GM12892 (cell line): ENCODE measurements around the gene CCT5.

Experiments used
- POLR2A ChIP-seq: IDR thresholded peaks from 2 replicates; pipeline ENCODE4 v1.6.1; 2011; ENCODE audit warnings: low read depth, low read length, control low read depth
- POLR2AphosphoS5 ChIP-seq: IDR thresholded peaks from 2 replicates; pipeline ENCODE4 v1.6.1; 2011; ENCODE audit warnings: low read depth, low read length, control low read depth
- TAF1 ChIP-seq: IDR thresholded peaks from 2 replicates; pipeline ENCODE4 v1.6.1; 2011; ENCODE audit warnings: low read depth, mild to moderate bottlenecking, control low read depth, low read length, borderline replicate concordance

GRCh38 chr5:10307206-10308148 is 57.4 kb downstream of the CCT5 start, which contains the start of gene CMBL:
- TF ChIP-seq TAF1 (no peak), POLR2AphosphoS5 (no peak), POLR2A (no peak)
